Activated naive CD4-positive, alpha-beta T cell (primary cell): ENCODE measurements around the gene TM7SF3.
"Not testable (repeated sequence)": the region's sequence is repeated elsewhere in the genome, so short reads cannot be mapped to it uniquely, and the experiment has no call there.

Experiments used
- DNase-seq, 4 experiments: peaks; one replicate each; lab custom pipeline; 2025; lab: John Stamatoyannopoulos, UW

Gene TM7SF3, protein sequence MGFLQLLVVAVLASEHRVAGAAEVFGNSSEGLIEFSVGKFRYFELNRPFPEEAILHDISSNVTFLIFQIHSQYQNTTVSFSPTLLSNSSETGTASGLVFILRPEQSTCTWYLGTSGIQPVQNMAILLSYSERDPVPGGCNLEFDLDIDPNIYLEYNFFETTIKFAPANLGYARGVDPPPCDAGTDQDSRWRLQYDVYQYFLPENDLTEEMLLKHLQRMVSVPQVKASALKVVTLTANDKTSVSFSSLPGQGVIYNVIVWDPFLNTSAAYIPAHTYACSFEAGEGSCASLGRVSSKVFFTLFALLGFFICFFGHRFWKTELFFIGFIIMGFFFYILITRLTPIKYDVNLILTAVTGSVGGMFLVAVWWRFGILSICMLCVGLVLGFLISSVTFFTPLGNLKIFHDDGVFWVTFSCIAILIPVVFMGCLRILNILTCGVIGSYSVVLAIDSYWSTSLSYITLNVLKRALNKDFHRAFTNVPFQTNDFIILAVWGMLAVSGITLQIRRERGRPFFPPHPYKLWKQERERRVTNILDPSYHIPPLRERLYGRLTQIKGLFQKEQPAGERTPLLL

DNA sequence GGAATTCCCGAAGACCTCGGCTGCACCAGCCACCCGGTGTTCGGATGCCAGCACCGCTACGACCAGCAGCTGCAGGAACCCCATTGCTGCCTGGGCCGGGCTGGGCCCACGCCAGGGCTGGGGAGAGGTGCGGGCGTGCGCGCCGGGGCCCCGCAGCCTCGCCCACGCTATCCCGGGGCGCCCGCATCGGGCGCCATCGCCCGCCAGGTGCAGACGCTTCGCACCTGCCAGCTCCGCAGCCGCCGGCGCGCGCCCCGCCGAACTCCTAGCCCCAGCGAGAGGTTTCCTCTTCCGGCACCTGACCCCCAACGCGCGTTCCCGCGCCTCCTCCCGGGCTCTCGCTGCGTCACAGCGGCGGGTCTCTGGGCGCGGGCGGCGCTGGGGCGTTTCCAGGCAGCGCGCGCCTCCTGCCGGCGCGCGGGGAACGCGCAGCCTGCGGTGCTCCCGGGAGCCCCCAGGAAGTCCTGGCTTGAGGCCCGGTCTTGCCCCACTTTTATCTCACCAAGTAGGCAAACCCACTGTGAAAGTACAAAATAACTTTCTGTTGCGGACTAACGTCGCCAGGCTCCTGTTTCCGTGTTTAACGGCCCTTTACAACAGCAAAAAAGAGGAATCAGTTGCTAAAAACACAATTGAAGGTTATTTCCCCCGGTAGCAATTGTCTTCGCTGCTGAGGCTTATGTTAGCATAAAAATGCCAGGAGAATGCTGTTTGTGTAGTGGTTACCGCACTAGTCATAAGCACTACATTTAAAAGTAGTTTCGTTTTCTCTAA lies at the start of gene TM7SF3:
Gene TM7SF3 (minus strand): TSS at position 300 of the 774 bp plus-strand sequence. CDS start 216 bp downstream, at position 84.
- peak; percentile 81 to 95 (median 88) for DNase-seq

DNA sequence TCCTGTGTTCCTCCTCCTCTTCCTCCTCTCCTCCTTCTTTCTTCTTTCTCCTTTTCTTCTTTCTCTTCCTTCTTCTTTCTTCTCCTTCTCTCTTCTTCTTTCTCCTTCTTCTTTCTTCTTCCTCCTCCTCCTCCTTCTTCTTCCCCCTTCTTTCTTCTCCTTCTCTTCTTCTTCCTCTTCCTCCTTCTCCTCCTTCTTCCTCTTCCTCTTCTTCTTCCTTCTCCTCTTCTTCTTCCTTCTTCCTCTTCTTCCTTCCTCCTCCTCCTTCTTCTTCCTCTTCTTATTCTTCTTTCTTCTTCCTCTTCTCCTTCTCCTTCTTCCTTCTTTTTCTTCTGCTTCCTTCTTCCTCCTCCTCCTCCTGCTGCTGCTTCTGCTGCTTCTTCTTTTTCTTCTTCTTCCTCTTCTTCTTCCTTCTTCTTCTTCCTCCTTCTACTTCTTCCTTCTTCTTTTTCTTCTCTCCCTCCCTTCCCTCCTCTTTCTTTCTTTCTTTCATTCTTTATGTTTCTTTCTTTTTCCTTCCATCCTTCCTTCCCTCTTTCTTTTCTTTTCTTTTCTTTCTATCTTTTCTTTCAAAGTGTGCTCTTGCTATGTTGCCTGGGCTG lies 49.2 kb upstream of the TM7SF3 start:
- no peak for DNase-seq

DNA sequence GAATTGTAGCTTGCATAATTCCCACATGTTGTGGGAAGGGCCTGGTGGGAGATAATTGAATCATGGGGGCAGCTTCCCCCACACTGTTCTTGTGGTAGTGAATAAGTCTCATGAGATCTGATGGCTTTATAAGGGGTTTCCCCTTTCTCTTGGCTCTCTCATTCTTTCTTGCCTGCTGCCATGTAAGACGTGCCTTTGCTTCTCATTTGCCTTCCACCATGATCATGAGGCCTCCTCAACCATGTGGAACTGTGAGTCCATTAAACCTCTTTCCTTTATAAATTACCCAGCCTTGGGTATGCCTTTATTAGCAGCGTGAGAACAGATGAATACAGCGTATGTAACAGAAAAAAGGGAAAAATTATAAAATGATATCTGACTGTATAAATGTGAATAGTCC lies 47.1 kb upstream of the TM7SF3 start:
- DNase-seq: no peak

DNA sequence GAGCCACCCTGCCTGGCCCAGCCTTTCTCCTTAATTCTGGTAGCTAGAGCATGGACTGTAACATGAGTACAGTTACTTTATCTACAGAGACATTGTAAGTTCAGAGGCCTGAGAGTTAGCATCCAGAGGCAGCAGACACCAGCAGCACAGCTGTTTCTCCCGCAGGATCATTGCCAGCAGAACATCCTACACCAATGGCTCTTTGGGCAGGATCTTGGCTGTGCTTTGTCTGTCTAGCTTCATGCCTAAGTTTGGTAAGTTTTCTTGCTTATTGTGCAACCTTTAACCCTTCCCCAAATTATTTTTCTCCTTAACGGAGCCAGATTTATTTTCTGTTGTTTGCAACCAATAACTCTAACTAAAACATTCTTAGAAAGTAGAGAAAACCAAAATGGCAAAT lies 46.6 kb upstream of the TM7SF3 start:
- no peak for DNase-seq

DNA sequence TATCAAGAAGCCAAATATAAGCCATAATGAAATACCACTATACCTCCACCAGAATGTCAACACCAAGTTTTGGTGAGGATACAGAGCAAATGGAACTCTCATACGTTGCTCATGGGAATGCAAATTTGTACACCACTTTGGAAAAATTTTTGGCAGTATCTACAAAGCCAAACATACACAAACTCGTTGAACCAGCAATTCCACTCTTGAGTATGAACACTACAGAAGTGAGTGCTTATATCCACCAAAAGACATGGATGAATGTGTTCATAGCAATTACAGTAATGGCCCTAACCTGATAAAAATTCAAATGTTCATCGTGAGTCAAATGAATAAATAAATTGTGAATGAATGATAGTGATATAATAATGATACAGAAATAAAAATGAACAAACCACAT lies 43.4 kb upstream of the TM7SF3 start:
- DNase-seq: no peak

DNA sequence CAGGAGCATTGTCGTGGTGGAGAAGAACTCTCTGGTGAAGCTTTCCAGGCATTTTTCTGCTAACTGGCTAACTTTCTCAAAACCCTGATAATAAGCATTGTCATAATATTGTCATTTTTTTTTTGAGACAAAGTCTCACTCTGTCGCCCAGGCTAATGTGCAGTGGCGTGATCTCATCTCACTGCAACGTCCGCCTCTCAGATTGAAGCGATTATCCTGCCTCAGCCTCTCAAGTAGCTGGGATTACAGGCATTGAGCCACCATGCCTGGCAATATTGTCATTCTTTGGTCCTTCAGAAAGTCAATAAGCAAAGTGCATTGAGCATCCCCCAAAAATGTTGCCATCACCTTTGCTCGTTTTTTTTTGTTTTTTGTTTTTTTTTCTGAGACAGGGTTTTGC lies 41.8 kb upstream of the TM7SF3 start:
- DNase-seq: no peak

DNA sequence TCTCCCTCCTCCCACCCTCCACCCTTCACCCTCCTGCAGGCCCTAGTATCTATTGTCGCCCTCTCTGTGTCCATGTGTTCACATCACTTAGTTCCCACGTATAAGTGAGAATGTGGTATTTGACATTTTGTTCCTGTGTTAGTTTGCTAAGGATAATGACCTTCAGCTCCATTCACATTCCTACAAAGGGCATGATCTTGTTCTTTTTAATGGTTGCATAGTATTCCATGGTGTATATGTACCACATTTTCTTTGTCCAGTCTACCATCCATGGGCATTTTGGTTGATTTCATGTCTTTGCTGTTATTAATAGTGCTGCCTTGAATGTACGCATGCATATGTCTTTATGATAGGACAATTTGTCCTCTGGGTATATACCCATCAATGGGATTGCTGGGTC lies 38.6 kb upstream of the TM7SF3 start:
- no peak for DNase-seq

DNA sequence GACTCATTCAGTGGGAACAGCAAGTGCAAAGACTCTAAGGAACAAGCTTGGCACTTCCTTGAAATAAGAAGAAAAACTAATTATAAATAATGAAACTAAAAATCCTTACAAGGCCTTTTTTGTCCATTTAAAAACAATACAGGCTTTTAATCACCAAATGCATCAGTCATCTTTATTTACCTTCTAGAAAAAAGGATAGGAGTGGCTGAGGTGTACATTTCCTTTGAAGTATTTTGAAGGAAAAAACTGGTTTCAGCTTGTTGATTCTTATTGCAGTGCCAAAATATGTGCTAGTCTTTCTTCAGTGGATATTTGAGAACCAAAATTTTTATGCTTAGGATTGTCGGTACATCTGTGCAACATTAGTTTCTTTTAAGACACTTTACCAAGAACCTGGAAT lies 38.0 kb upstream of the TM7SF3 start:
- DNase-seq: no peak

DNA sequence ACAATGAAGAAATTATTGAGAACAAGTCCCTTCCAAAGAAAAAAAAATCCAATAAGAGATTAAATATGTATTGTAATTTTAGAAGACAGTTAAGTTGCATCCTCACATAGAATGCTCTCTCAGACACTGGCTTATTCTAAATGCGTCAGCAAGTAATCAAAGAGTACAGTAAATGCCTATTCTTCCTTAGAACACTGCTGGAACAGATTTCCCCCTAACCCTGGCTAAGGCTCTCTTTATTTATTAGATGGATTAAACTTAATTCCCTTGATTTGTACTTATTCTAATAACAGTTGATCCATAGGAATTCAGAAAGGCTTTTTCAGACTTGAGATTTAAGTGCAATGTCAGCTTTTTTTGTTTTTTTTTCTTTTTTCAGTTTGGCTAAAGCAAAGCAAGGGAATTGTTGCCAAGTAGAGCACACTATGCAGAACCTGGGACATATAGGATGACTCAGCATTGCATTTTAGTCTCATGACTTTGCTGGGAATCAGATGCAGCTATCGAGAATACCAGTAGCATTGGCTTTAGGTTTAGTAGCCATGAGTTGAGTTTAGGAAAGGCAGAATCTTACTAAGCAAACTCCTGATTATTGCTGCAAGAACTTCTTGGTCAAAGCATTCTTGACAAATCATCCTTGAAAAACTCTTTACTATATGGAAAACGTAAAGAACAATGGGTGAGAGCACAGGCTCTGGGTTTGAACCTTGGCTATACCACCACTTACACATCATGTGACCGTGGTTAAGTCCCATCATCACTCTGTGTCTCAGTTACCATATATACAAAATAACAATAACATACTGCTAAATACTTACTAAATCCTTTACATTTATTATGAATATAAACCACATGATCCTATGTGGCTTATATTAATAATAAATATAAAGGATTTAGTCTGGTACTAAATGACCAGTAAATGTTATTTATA lies 34.9 kb upstream of the TM7SF3 start:
- no peak for DNase-seq

DNA sequence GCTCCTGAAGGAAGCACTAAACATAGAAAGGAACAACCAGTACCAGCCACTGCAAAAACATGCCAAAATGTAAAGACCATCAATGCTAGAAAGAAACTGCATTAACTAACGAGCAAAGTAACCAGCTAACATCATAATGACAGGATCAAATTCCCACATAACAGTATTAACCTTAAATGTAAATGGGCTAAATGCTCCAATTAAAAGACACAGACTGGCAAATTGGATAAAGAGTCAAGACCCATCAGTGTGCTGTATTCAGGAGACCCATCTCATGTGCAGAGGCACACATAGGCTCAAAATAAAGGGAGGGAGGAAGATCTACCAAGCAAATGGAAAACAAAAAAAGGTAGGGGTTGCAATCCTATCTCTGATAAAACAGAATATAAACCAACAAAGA lies 27.8 kb upstream of the TM7SF3 start:
- not testable (repeated sequence) for DNase-seq

DNA sequence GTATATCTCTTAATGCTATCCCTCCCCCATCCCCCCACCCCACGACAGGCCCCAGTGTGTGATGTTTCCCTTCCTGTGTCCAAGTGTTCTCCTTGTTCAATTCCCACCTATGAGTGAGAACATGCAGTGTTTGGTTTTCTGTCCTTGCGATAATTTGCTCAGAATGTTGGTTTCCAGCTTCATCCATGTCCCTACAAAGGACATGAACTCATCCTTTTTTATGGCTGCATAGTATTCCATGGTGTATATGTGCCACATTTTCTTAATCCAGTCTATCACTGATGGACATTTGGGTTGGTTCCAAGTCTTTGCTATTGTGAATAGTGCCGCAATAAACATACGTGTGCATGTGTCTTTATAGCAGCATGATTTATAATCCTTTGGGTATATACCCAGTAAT lies 26.5 kb upstream of the TM7SF3 start:
- DNase-seq: not testable (repeated sequence)

DNA sequence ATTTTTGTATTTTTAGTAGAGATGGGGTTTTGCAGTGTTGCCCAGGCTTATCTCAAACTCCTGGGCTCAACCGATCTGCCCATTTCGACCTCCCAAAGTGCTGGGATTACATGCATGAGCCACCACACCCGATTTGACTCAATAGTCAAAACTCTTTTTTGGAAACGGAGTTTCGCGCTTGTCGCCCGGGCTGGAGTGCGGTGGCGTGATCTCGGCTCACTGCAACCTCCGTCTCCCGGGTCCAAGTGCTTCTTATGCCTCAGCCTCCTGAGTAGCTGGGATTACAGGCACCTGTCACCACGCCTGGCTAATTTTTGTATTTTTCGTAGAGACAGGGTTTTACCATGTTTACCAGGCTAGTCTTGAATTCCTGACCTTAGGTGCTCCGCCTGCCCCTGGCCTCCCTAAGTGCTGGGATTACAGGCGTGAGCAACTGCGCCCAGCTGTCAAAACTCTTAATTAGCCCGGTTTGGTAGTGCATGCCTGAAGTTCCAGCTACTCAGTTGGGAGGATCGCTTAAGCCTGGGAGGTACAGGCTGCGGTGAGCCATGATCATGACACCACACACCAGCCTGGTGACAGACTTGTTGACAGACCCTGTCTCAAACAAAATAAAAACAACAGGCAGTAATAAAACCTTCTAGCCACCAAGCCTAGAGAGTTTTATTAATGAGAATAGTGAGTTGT lies 20.6 kb upstream of the TM7SF3 start:
- DNase-seq: no peak

DNA sequence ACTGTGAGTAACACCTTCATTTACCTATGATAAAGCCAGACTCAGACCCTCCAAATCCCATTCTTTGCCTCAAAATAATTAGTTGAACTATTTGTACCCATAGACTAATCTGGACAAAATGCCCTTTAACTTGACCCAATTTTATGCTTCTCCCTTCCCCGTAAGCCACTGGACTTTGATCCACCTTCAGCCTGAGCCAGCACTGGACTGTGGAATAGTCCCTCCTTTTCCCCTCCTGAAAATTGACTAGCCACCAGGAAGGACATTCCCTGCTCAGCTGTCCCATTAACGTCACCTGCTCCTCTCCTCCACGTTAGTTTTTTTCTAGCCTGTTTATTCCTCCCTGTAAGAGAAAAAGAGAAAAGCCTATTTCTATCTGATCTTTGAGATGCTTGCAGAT lies 18.5 kb upstream of the TM7SF3 start:
- no peak for DNase-seq

DNA sequence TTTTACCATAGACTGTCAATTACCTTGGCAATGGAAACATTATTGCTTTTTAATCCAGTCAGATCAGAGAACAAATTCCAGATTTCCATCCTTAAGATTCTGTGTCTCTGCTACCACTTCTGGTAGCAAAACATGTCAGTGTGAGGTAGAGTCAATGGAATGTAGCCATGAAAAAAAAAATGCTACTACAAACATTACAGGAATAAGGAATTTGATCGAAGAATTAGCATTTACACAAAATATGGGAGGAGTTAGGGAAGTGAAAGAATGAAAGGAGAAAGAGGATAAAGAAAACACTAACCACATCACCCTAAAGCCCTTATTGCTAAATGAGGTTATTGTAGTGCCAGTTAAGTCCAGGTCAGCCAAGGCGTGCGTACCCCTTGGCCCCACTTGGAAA lies 17.3 kb upstream of the TM7SF3 start:
- DNase-seq: no peak

DNA sequence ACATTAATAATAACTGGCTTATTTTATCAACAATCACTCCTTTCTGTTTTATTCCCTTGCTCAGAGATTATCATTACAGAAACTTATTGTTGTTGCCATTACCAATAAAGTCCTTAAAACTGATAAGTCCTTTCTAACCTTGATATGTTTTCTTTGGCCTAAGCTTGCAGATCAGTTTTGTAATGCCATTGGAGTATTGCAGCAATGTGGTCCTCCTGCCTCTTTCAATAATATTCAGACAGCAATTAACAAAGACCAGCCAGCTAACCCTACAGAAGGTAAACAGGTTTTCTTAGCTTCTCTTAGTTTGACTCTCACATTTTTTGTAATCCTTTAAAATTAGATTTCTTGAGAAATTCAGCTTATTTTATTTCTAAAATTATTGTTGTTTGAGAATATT lies 12.1 kb upstream of the TM7SF3 start:
- DNase-seq: no peak

DNA sequence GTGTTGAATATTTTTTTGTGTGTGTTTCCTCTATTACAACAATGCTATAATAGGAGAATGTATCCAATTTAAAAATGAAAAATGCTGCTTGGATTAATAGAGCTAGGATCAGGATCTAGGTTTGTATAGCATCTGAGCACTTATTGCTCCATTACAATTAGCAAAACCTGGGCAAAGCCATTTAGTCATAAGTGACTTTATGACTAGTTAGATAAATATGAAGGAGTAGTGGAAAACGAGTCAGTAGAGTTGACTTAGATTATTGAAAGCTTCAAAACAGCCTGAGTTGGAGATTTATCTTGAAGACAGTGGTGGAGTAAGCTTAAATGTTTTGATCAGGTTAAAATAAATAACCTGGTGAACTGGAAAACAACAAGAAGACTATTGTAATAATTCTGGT lies 10.9 kb upstream of the TM7SF3 start:
- DNase-seq: no peak

DNA sequence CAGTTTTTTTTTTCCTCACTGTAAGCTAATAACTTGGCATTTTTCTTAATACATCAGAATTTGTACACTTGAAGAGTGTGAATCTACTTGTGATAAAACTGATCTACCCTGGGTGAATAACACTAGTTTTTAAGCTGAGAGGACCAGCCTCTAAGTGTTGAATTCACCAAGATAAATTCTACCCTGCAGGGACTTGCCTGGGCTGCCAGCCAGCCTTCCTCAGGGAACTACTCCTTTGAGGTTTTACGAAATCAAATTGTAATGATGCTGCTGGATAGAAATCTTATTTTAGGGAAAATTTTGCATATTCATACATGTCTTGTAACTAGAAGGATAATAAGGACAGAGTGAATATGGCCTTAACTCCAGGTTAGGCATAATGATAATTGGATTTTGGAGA lies 10.1 kb upstream of the TM7SF3 start:
- no peak for DNase-seq

DNA sequence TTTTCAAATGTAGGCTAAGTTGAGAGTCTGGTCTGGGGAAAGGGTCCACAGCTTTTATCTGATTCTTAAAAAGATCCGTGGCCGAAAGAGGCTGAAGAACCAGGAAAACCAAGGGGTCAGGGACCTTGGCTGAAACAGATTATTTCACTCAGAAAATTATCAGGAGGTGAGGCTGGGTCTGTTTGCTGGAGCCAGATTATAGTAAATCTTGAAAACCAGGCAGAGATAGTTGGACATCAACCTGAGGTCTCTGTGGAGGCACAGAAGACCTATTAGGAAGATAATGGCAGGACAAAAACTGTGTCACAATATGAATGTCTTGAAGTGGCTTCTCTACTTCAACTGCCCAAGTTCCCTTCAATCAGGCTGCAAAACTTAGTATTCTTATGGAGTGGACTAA lies 6.6 kb upstream of the TM7SF3 start:
- no peak for DNase-seq

DNA sequence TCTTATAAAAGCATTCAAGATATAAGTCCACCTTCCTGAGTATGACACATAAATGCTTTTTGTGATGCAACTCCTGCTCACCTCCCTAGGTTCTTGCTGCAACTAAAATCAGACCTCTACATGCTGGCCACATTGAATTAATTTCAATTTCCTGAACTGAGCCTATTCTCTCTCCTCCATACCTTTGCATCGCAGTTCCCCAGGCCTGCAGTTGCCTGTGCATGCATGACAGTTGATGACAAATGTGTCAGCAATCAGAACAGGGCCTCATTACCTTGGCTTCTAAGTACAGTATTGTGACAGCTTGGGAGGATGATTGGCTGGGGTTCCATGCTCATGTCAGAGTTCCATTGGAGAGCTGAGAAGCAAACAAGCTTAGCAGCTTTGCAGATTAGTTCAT lies 3.9 kb upstream of the TM7SF3 start:
- no peak for DNase-seq

DNA sequence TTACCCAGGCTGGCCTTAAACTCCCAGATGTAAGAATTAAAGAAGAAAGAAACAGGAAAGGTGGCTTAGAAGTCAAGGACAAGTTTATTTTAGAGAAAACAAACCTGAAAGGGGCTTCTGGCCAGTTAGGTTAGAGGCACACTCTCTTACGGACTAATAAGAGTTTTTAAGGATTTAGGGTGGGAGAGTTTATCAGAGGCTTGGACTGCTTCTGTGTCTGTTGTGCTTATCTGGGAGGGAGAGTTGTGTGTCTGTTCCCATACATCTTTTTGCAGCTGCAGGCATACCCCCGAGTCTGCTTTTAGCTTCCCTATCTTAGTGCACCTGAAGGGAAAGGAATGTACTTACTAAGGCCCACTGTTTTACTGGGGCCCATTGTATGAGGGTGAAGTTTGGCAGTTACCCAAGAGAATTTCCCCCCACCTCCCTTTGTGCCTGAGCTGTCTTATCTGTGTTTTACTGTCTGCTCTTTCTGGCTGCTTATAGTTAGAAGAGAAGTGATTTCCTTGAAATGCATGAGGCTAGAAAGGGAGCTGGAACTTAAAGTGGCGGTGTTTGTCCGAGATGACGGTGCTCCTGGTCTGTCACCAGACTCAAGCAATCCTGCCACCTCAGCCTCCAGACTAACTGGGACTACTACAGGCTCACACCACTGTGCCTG lies 3.1 kb upstream of the TM7SF3 start:
- not testable (repeated sequence) for DNase-seq

DNA sequence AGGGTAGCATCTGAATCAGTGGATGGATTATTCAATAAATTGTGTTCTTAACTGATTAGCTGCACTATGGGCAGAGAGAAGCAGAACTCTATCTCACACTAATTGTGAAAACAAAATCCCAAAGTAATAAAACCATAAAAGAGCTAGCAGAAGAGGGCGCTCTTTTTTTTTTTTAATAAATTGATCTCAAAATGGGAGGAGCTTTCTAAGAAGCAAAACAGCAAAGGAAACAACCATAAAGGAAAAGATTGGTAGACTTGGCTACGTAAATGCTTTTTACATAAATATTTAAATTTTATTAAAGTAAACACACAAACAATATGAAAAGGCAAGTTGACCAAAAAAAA lies 1.5 kb upstream of the TM7SF3 start:
- no peak for DNase-seq
